OCI-LY3 (cell line): ENCODE results near the gene MEX3A.
"Not testable (repeated sequence)": the region's sequence is repeated elsewhere in the genome, so short reads cannot be mapped to it uniquely, and the experiment has no call there.

ENCODE experiments used
- H2AFZ ChIP-seq: fragments of 200-600, 300-600 bp; shearing (Covaris generic); 2 replicates; pipeline ENCODE4 v1.6.0; 2014; ENCODE audit warnings: antibody characterized with exemption, low read depth, low read length
- H3K27ac ChIP-seq: fragments of 200-600, 300-600 bp; sonication (generic); 2 replicates; pipeline ENCODE4 v1.5.1; 2014; ENCODE audit warnings: mild to moderate bottlenecking, low read length, moderate library complexity, mixed read lengths
- H3K27me3 ChIP-seq: fragments of 200-600, 300-600 bp; sonication (generic); 2 replicates; pipeline ENCODE4 v1.6.1; 2014; ENCODE audit warnings: low read depth, low read length, mixed read lengths
- H3K36me3 ChIP-seq: fragments of 200-600, 300-600 bp; sonication (generic); replicated peaks from 2 replicates; pipeline ENCODE3; 2014; ENCODE audit warnings: low read depth, low read length, mixed read lengths
- H3K4me1 ChIP-seq: fragments of 300-600, 200-600 bp; sonication (generic); 2 replicates; pipeline ENCODE4 v1.6.1; 2014; ENCODE audit warnings: low read length, mixed read lengths
- H3K4me2 ChIP-seq: fragments of 200-600, 300-600 bp; sonication (generic); 2 replicates; pipeline ENCODE4 v1.6.1; 2014; ENCODE audit warnings: low read length, mixed read lengths
- H3K4me3 ChIP-seq: fragments of 300-600, 200-600 bp; sonication (generic); 2 replicates; pipeline ENCODE4 v1.5.1; 2014; ENCODE audit warnings: antibody characterized with exemption, mild to moderate bottlenecking, low read length, moderate library complexity
- H3K79me2 ChIP-seq: fragments of 300-600, 200-600 bp; shearing (Covaris generic); 2 replicates; pipeline ENCODE4 v1.6.1; 2014; ENCODE audit warnings: mild to moderate bottlenecking, low read length, mixed read lengths
- H3K9ac ChIP-seq: fragments of 300-600, 200-600 bp; shearing (Covaris generic); 2 replicates; pipeline ENCODE4 v1.6.0; 2014; ENCODE audit warnings: mild to moderate bottlenecking, low read length, moderate library complexity
- H3K9me3 ChIP-seq: fragments of 200-600, 300-600 bp; shearing (Covaris generic); 2 replicates; pipeline ENCODE4 v1.6.1; 2014; ENCODE audit warnings: low read length, mixed read lengths; ENCODE audit not compliant: insufficient read depth
- H4K20me1 ChIP-seq: fragments of 200-600, 300-600 bp; sonication (generic); 2 replicates; pipeline ENCODE4 v1.6.1; 2016; ENCODE audit warnings: low read length, mixed read lengths; ENCODE audit not compliant: insufficient read depth
- CTCF ChIP-seq: fragments of 200-600, 300-600 bp; sonication (generic); IDR thresholded peaks from 2 replicates; pipeline ENCODE4 v1.5.1; 2014; ENCODE audit warnings: antibody characterized with exemption, low read length, low read depth
- EZH2phosphoT487 ChIP-seq: fragments of 200-600 bp; shearing (Covaris generic); IDR thresholded peaks from 2 replicates; pipeline ENCODE4 v1.6.1; 2018; ENCODE audit warnings: antibody characterized with exemption, mixed run types, low read depth

Gene MEX3A

GRCh38 chr1:156073110-156073687 is 9.1 kb downstream of the MEX3A start:
- Histone ChIP-seq H3K9me3 (no peaks in the 10 kb centered on the region), H4K20me1 (no peaks in the 10 kb centered on the region), H2AFZ (no peak overlapping the region), H3K9ac (no peak overlapping the region), H3K27ac (no peak overlapping the region), H3K4me2 (no peak overlapping the region), H3K36me3 (no peaks in the 10 kb centered on the region), H3K4me1 (no peaks in the 10 kb centered on the region), H3K4me3 (no peak overlapping the region), H3K79me2 (no peaks in the 10 kb centered on the region), H3K27me3 (no peaks in the 10 kb centered on the region)
- no peak for TF ChIP-seq EZH2phosphoT487
- no peak for TF ChIP-seq CTCF

- H3K79me2 ChIP-seq: no peaks in the 10 kb centered on the region
- H3K9me3 ChIP-seq: no peaks in the 10 kb centered on the region
- H3K9ac ChIP-seq: no peak overlapping the region
- H4K20me1 ChIP-seq: no peaks in the 10 kb centered on the region
- no peak overlapping the region for H3K4me3 ChIP-seq
- H3K4me2 ChIP-seq: no peak overlapping the region
- no peaks in the 10 kb centered on the region for H3K36me3 ChIP-seq
- H2AFZ ChIP-seq: no peak overlapping the region
- no peaks in the 10 kb centered on the region for H3K4me1 ChIP-seq
- H3K27ac ChIP-seq: no peak overlapping the region
- TF ChIP-seq EZH2phosphoT487 (no peak), CTCF (no peak)
- H3K27me3 ChIP-seq: no peaks in the 10 kb centered on the region
Measured at GRCh38 chr1:156072251-156072650, 10.0 kb downstream of the MEX3A start.

- not testable (repeated sequence) for H3K36me3 ChIP-seq, H3K9me3 ChIP-seq, H4K20me1 ChIP-seq, H3K27ac ChIP-seq, H2AFZ ChIP-seq, H3K79me2 ChIP-seq, H3K4me1 ChIP-seq, H3K9ac ChIP-seq, H3K4me2 ChIP-seq, H3K4me3 ChIP-seq, H3K27me3 ChIP-seq
Measured at GRCh38 chr1:156071332-156071816, 10.9 kb downstream of the MEX3A start.

- no peaks in the 10 kb centered on the region for H3K9me3 ChIP-seq
- TF ChIP-seq CTCF (no peak), EZH2phosphoT487 (no peak)
- H4K20me1 ChIP-seq: no peaks in the 10 kb centered on the region
- no peak overlapping the region for H3K27ac ChIP-seq
- no peaks in the 10 kb centered on the region for H3K79me2 ChIP-seq
- no peaks in the 10 kb centered on the region for H3K27me3 ChIP-seq
- no peaks in the 10 kb centered on the region for H3K4me1 ChIP-seq
- no peaks in the 10 kb centered on the region for H3K36me3 ChIP-seq
- H3K4me3 ChIP-seq: no peak overlapping the region
- H2AFZ ChIP-seq: no peak overlapping the region
- H3K9ac ChIP-seq: no peak overlapping the region
- no peak overlapping the region for H3K4me2 ChIP-seq
Measured at GRCh38 chr1:156070548-156070947, 11.7 kb downstream of the MEX3A start.
